GM12892 (cell line): ENCODE measurements around the gene SLC15A3.
"Not testable (repeated sequence)": the region's sequence is repeated elsewhere in the genome, so short reads cannot be mapped to it uniquely, and the experiment has no call there.

Experiments
- DNase-seq: peaks from one replicate; pipeline ENCODE4 v3.0.0; 2011; ENCODE audit not compliant: insufficient read length
- FAIRE-seq: peaks from 2 replicates; lab custom pipeline; 2011; peaks lifted over from hg19 to GRCh38; lab: Jason Lieb, UNC
- POLR2A ChIP-seq: IDR thresholded peaks from 2 replicates; pipeline ENCODE4 v1.6.1; 2011; ENCODE audit warnings: low read depth, low read length, control low read depth
- POLR2AphosphoS5 ChIP-seq: IDR thresholded peaks from 2 replicates; pipeline ENCODE4 v1.6.1; 2011; ENCODE audit warnings: low read depth, low read length, control low read depth
- TAF1 ChIP-seq: IDR thresholded peaks from 2 replicates; pipeline ENCODE4 v1.6.1; 2011; ENCODE audit warnings: low read depth, mild to moderate bottlenecking, control low read depth, low read length, borderline replicate concordance

SLC15A3 gene

DNA sequence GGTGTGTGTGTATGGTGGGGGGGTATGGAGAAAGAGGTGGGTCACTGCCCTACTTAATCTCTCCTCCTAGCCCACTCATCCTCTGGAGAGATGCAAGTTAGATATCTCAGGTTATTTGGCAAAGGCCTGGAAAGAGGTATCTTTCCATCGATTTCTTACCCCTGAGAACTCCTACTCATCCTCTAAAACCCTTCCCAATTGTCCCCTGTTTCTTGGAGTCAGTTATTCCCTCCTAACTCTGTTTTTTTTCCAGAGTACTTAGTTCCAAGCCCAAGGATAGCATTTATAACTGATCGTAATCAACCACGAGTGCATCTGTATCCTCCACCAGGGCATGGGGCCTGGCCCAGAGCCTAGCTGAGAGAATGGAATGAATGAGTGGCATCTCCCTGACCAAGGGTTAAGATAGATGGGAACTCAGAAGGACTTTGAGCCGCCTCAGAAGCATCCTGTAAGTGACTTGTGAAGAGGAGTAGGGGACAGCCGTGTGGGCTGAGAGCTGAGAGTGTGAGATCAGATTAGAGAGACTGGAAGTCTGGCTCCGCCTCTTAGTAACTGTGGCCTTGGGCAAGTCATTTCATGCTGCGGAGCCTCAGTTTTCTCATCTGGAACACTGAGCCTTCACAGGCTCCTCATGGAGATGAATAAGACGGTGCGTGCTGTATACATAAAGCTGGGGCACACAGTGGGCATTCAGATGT, 35.8 kb upstream of the SLC15A3 start:
- DNase-seq (no peak), FAIRE-seq (no peak)
- TF ChIP-seq TAF1, result no peak

DNA sequence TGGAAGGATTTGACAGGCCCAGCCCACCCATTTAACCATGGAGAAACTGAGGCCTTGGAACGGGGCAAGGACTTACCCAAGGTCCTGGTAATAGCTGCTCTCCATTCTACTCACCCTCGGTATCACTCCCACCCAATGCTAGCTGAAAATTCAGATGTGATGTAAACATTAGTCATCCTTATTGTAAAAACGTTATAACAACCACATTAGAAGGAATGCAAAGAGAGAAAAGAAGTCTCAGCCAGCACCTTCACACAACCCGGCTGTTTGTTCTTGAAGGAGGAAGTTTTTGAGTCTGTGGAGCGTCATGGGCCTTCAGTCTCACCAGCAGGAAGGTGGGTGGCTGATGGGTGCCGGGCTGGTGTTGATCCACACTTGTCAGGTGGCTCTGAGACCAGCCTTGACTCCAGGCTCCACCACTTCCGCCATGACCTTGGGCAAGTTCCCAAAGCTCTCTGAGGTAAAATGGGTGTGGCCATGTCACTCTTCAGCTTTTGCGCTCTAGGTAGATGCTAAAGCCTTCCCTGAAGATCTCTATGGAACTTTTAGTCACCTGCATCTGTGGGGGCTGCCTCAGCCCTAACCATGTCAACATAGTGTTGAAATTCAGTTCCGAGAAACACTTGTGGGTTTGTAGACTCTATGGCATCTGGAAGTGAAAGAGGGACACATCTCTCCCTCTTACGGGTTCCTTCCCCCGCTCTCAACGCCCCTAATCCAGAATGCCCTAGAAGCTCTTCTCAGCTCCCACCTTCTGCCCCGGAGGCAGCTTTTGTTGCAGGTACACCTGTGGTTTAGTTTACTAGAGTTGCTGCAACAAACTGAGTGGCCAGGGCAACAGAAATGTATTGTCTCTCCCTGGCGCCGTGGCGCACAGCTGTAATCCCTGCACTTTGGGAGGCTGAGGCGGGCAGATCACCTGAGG, 34.3 kb upstream of the SLC15A3 start:
- peak; percentile 88 for FAIRE-seq
- TF ChIP-seq POLR2A (no peak), TAF1 (no peak)
- no peak for DNase-seq

DNA sequence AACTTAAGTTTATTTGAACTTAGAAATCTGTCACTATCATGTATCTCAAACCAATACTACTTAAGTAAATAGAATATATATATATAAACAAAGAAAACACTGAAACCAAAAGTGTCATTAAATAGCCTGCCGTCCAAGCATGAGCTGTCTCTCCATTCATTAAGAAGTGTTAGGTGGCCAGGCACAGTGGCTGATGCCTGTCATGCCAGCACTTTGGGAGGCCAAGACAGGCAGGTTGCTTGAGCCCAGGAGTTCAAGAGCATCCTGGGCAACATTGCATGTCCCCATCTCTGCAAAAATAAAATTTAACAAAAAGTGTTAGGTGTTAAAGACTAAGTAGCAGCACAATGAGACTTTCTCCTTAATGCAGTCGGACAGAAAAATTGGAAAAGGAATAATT, 33.5 kb upstream of the SLC15A3 start:
- FAIRE-seq (no peak), DNase-seq (no peak)
- TF ChIP-seq TAF1, result no peak
- no peak for TF ChIP-seq POLR2A
- no peak for TF ChIP-seq POLR2AphosphoS5

DNA sequence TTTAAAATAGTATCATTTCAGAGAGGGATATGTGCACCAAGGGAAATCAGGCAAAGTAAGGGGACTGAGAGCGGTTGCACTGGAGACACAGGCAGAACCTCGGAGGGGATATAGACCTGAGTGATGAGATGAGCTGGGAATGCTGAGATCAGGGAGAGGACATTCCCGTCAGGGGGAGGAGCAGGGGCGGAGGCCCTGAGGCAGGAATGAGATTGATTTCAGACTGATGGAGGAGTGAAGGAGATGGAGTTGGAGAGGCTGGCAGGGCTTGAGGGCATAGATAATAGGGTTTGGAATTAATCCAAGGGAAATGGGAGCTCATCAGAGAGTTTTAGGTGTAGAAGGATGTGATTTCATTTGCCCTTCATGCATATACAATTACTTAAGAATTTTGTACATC, 32.7 kb upstream of the SLC15A3 start:
- FAIRE-seq, result no peak
- no peak for DNase-seq
- no peak for TF ChIP-seq POLR2A
- TF ChIP-seq POLR2AphosphoS5, result no peak
- TF ChIP-seq TAF1, result no peak

DNA sequence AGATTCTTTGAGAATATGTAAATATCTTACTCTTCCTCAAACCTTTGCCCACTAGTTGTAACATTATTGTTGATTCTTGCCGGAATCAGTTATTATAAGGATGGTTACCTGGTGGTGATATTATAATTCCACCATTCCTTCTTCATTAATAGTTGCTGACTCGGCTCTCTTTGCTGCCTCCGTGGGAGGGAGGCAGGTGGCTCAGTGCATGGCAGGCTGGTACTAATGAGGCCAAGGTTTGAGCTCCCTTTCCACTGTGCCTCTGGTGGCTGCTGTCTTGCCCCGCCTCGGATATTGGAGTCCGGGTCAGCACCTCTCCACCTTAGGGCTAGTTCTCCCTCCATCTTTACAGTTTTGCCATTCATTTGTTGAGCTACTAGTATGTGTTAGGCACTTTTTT, 32.2 kb upstream of the SLC15A3 start:
- TF ChIP-seq POLR2AphosphoS5, result no peak
- no peak for TF ChIP-seq POLR2A
- TF ChIP-seq TAF1, result no peak
- FAIRE-seq, result no peak
- no peak for DNase-seq

DNA sequence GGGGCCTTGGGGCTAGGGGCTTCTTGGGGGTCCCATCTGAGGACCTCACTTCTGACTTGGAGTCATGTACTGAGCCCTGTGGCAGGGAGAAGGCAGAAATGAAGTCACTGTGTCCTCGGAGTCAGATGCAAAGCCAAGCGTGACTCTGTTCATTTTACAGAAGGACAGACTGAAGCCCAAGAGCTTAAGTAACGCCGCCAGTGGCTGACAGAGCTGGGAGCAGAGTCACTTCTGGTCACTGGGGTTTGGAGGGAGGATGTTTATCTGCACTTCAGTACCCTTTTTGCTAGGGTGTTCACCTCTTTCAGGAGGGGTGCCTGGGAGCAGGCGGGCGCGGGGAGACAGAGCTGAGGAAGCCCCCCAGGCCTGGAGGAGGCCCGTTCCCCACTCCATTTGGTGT, 30.2 kb upstream of the SLC15A3 start:
- no peak for FAIRE-seq
- DNase-seq, result no peak
- TF ChIP-seq POLR2A (no peak), TAF1 (no peak), POLR2AphosphoS5 (no peak)

DNA sequence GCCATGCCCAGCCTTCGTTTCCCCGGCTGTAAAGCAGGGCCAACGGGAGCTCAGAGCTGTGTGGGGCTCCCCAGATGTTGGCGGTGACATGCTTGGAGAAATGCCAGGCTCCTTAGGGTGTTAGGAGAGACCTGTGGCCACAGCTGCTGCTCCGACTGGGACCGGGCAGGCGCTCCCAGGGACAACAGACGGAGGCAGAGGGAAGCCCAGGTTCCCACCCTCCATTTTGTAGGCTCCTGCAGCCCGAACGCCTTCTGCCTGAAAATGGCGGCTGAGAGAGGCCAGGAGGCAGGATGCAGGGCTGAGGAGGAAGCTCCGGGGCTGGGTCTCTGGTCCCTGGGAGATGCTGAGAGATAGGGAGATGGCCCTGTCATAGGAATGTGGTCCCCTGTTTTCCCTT, 29.5 kb upstream of the SLC15A3 start:
- no peak for FAIRE-seq
- DNase-seq, result no peak
- no peak for TF ChIP-seq POLR2AphosphoS5

DNA sequence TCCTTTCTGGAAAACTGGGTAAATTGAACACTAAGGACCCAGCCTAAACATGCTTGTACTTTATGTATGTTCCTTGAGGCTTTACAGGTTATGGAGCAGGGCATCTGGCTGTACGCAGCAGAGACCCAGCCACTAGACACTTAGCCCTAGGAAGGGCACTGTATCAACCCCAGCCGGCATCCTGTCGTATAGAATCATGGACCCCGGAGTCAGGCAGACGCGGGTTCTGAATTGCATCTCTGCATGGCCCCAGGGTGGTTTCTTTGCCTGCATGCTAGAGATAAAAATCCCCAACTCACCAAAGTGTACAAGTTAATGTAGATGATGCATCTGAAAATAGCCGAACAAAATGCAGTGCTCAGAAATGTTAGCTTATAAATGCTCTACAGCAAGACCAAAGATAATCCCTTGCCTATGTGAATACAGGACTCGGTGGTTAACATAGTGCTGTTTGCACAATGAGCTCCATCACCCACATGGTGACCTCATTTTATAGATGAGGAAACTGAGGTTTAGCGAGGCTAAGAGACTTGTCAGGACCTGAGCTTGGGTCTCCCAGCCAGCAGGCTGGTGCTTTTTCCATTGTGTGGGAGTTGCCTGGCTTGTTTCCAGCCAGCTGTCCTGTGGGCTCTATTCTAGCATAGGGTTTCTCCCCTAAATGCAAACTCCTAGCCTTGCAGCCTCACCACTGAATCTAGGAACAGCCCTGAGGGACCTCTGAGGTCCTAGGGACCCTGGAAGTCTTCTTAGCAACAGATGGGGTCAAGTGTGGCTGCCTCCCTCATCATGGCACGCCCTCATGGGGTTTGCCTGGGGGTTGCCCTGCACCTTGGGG, 26.8 kb upstream of the SLC15A3 start:
- peak; percentile 91 for FAIRE-seq
- no peak for TF ChIP-seq POLR2AphosphoS5
- TF ChIP-seq TAF1, result no peak
- no peak for TF ChIP-seq POLR2A

DNA sequence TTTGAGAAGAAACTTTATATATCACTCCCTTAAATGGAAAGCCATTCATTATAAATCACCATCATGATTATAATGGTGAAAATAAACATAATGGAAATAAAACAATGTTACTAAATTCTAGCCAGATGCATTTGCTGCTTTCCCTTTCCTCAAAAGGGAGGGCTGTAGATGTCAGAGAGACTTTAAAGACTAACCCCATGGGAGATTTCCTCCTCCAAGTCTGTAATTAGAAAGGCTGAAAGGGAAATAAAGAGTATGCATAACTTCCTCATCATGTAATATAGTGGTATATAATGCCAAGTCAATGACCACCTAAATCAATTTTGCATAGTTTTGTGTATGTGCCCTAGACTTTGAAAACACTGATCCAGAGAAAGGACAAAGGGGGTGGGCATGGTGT, 25.9 kb upstream of the SLC15A3 start:
- DNase-seq, result no peak
- no peak for FAIRE-seq
- TF ChIP-seq POLR2AphosphoS5, result no peak
- TF ChIP-seq POLR2A, result no peak
- no peak for TF ChIP-seq TAF1

More for the DNA sequence above, 26.8 kb upstream of the SLC15A3 start:
- no peak for DNase-seq

DNA sequence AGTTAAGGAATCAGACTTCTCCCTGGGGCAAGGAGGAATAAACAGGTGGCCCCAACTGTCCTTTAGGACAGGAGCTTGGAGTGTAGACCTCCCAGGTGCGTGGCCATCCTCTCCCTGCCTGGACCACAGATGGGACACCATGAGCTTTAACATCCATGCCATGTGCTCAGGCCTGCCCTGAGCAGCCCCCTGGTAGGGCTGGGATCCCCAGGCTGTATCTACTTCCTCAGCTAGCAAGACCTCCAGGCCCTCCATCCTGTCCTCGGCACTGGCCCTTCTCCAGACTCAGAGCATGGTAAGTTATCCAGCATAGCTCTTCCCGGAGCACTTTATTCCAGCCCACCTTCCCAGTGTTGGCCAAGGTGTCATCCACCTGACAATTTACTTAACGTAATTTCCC, 25.2 kb upstream of the SLC15A3 start:
- no peak for FAIRE-seq
- TF ChIP-seq POLR2AphosphoS5, result no peak
- no peak for TF ChIP-seq POLR2A
- no peak for TF ChIP-seq TAF1
- no peak for DNase-seq

DNA sequence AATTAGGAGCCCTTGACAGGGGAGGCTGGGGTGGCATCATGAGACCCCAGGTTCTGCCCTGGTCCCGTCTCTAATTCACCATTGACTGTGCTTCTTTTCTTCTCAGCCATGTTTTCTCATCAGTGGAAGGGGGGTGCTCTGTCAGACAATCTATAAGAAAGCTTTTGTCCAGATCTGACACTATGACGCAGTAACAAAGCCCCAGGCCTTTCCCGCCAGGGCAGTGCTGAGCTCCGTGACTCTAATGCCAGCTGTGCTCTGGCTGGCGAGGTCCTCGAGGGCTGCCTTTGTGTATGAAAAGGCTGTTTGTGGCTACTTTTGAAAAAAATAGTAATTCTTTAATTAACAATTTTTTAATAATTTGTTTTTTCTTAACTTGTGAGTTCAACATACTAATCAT, 22.8 kb upstream of the SLC15A3 start:
- DNase-seq (no peak), FAIRE-seq (no peak)
- TF ChIP-seq TAF1, result no peak
- no peak for TF ChIP-seq POLR2A
- no peak for TF ChIP-seq POLR2AphosphoS5

DNA sequence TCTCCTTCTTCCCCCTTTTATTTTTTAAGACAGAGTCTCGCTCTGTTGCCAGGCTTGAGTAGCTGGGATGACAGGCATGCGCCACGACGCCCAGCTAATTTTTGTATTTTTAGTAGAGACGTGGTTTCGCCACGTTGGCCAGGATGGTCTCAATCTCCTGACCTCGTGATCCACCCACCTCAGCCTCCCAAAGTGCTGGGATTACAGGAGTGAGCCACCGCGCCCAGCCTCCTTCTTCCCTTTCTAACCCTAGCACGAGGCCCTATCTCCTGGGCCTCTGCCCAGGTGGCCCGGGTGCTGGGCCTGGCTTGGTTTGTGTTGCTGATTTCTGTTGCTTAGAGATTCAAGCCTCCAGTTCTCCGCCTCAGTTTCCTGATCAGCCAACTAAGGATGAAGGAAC, 22.3 kb upstream of the SLC15A3 start:
- not testable (repeated sequence) for FAIRE-seq, DNase-seq

DNA sequence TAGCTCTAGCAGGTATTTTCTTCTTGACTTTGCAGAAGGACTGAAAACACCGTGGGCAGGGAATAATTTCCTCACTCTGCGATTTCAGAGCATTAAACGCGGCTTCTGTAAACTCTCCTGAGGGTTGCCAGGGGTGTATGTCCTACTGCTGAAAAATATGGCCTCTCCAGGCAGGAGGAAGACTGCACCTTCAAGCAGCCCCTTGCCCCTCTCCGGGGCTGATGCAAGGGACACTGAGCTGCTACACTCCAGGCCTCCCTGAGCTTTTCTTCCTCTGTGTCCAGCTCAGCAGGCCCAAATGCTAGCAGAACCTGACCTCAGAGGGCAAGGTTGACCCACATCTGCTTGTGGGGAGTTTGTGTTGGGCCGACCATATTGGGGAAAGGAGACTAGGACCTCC, 21.7 kb upstream of the SLC15A3 start:
- TF ChIP-seq POLR2A, result no peak
- no peak for TF ChIP-seq TAF1
- no peak for DNase-seq
- FAIRE-seq, result no peak
